CD4-positive, alpha-beta memory T cell (primary cell): ENCODE data around the gene ARF1. TPM values are rescaled to one million over a fixed set of nuclear protein-coding genes. Genes with fewer than 3 reads are reported as not detected.

Experiments
- CTCF ChIA-PET: fragments of 350-600 bp; sonication (Branson Sonifier 250); formaldehyde crosslinking; loops from one replicate; lab custom pipeline; 2021; ENCODE audit warnings: inconsistent platforms; ENCODE audit not compliant: partially characterized antibody; lab: Charles Lee
- POLR2A ChIA-PET: fragments of 350-600 bp; sonication (Branson Sonifier 250); formaldehyde crosslinking; loops from one replicate; lab custom pipeline; 2021; ENCODE audit not compliant: partially characterized antibody; lab: Charles Lee
- DNase-seq, 5 donors: peaks; one replicate each; pipeline versions ENCODE4 v3.0.0 to v3.0.0-alpha.2; 2020 to 2022; ENCODE audit warnings: mixed read lengths in 1 of 5
- H3K27ac ChIP-seq: one replicate; pipeline ENCODE4 v1.7.0; 2013; ENCODE audit warnings: low read depth, low read length
- H3K27me3 ChIP-seq: 2 replicates; pipeline ENCODE4 v1.7.0; 2013; ENCODE audit warnings: mild to moderate bottlenecking, low read length, moderate library complexity; ENCODE audit not compliant: insufficient read depth
- H3K36me3 ChIP-seq: 2 replicates; pipeline ENCODE4 v1.7.0; 2013; ENCODE audit warnings: mild to moderate bottlenecking, low read length, moderate library complexity; ENCODE audit not compliant: insufficient read depth
- H3K4me1 ChIP-seq: 2 replicates; pipeline ENCODE4 v1.7.0; 2013; ENCODE audit warnings: mild to moderate bottlenecking, low read length, moderate library complexity; ENCODE audit not compliant: insufficient read depth
- H3K4me3 ChIP-seq, 2 donors: one replicate each; pipeline ENCODE4 v1.7.0; 2013; ENCODE audit warnings: low read length in 2 of 2, mild to moderate bottlenecking in 1 of 2
- H3K9me3 ChIP-seq, 2 donors: one replicate each; pipeline ENCODE4 v1.7.0; 2013; ENCODE audit warnings: low read length in 2 of 2, control low read depth in 1 of 2; ENCODE audit not compliant: control insufficient read depth in 1 of 2
- H3K27ac Mint-ChIP-seq, 7 donors: one replicate each; pipeline ENCODE4 v1.8.0; 2020 to 2021; ENCODE audit warnings: mixed read lengths in 7 of 7, mild to moderate bottlenecking in 6 of 7, inconsistent platforms in 3 of 7, moderate library complexity in 3 of 7
- H3K27me3 Mint-ChIP-seq, 2 donors: one replicate each; pipeline ENCODE4 v1.8.0; 2020 to 2021; ENCODE audit warnings: mixed read lengths in 2 of 2
- H3K36me3 Mint-ChIP-seq, 2 donors: one replicate each; pipeline ENCODE4 v1.8.0; 2020 to 2021; ENCODE audit warnings: mixed read lengths in 2 of 2, inconsistent platforms in 1 of 2, mild to moderate bottlenecking in 1 of 2
- H3K4me1 Mint-ChIP-seq, 4 donors: one replicate each; pipeline ENCODE4 v1.8.0; 2020 to 2021; ENCODE audit warnings: mixed read lengths in 4 of 4, mild to moderate bottlenecking in 1 of 4
- H3K4me3 Mint-ChIP-seq, 8 donors: one replicate each; pipeline ENCODE4 v1.8.0; 2020 to 2021; ENCODE audit warnings: mixed read lengths in 8 of 8, mild to moderate bottlenecking in 7 of 8, moderate library complexity in 6 of 8, inconsistent platforms in 3 of 8
- H3K9me3 Mint-ChIP-seq, 8 donors: one replicate each; pipeline ENCODE4 v1.8.0; 2020 to 2021; ENCODE audit warnings: mixed read lengths in 8 of 8, mild to moderate bottlenecking in 5 of 8, inconsistent platforms in 3 of 8, moderate library complexity in 1 of 8
- intact Hi-C: fragments of 100-400 bp; cut with micrococcal nuclease; formaldehyde crosslinking; loops from one replicate; pipeline ENCODE4 v1.15.1; 2023
- polyA plus RNA-seq, 2 donors: library from polyadenylated mRNA; unstranded; fragments of 300-500 nt; fragmentation: Illumina TruSeq; gene quantifications; one replicate each; pipeline ENCODE4 v1.2.3, GENCODE V29; 2021
- total RNA-seq, 2 experiments: library from RNA; stranded (reverse); gene quantifications; one replicate each; pipeline ENCODE4 v1.2.3, GENCODE V29; 2021

The ARF1 gene
- 100 to 1,000 TPM; 265 to 270 TPM for total RNA-seq
- polyA plus RNA-seq, result 100 to 1,000 TPM; 493 to 600 TPM

- DNase-seq, result peak; percentile 88 to 97 (median 95)
Measured at GRCh38 chr1:228082214-228082917, at the start of gene ARF1. TSS of gene ARF1 (plus strand) at chr1:228082708. CDS start at chr1:228097115, 14,407 bp downstream.

GRCh38 chr1:228033376-228033775, 49.1 kb upstream of the ARF1 start:
- Mint-ChIP-seq H3K4me1 (peaks cover 0 to 3% (median under 1%) of the 10 kb centered on the region in 4 donors), H3K36me3 (no peaks in the 10 kb centered on the region), H3K27ac (no peak overlapping the region), H3K9me3 (peaks cover 0 to 2% (median 0%) of the 10 kb centered on the region in 8 donors), H3K27me3 (peaks cover 25 to 31% of the 10 kb centered on the region in 2 donors), H3K4me3 (no peak overlapping the region)
- Histone ChIP-seq H3K36me3 (no peaks in the 10 kb centered on the region), H3K4me3 (no peak overlapping the region), H3K27me3 (peaks cover 10% of the 10 kb centered on the region), H3K9me3 (no peaks in the 10 kb centered on the region), H3K27ac (no peak overlapping the region), H3K4me1 (peaks cover 7% of the 10 kb centered on the region)
- POLR2A ChIA-PET, result no interaction called here
- CTCF ChIA-PET, result no interaction called here
- intact Hi-C loops, result no loop called here
- DNase-seq, result no peak

More at GRCh38 chr1:228082214-228082917, at the start of gene ARF1:
- no peaks in the 10 kb centered on the region for H3K9me3 ChIP-seq
- H3K4me1 Mint-ChIP-seq, result peaks cover 36 to 57% (median 45%) of the 10 kb centered on the region in 4 donors
- intact Hi-C loops, result loop anchor here (1.0 to 10.0 kb wide), 8 partner anchors 21 to 1542 kb away; partner anchors contain the start of genes C1orf35, GUK1, MRPL55 and TAF5L
- peak within 1 kb of the TSS; percentile 97 for H3K27ac ChIP-seq
- CTCF ChIA-PET, result interaction anchor here (1.0 to 1.5 kb wide), 4 partner anchors 20 to 376 kb away, joined by 3 to 4 read pairs (median 3); no protein-coding TSS in a partner anchor
- H3K9me3 Mint-ChIP-seq, result no peaks in the 10 kb centered on the region
- H3K36me3 ChIP-seq, result no peaks in the 10 kb centered on the region
- H3K27me3 ChIP-seq, result no peaks in the 10 kb centered on the region
- H3K27ac Mint-ChIP-seq, result peak within 1 kb of the TSS; percentile 95 to 99 (median 97)
- H3K27me3 Mint-ChIP-seq, result no peaks in the 10 kb centered on the region
- H3K4me1 ChIP-seq, result peaks cover 53% of the 10 kb centered on the region
- H3K4me3 Mint-ChIP-seq, result peak within 1 kb of the TSS; percentile 90 to 96 (median 94)
- H3K4me3 ChIP-seq, result peak within 1 kb of the TSS; percentile 80 to 97
- H3K36me3 Mint-ChIP-seq, result peaks cover 9 to 31% of the 10 kb centered on the region in 2 donors
- POLR2A ChIA-PET, result interaction anchor here (0.7 to 11.9 kb wide), 26 partner anchors 9 to 1172 kb away, joined by 3 to 146 read pairs (median 4); partner anchors contain the start of genes C1orf35, COQ8A, GUK1 and IBA57

- no peak for DNase-seq
- Mint-ChIP-seq H3K4me1 (peaks cover 0 to 3% (median under 1%) of the 10 kb centered on the region in 4 donors), H3K9me3 (peaks cover 0 to 4% (median 0%) of the 10 kb centered on the region in 8 donors), H3K27me3 (peaks cover 36 to 39% of the 10 kb centered on the region in 2 donors), H3K27ac (no peak overlapping the region), H3K36me3 (no peaks in the 10 kb centered on the region), H3K4me3 (no peak overlapping the region)
- no peak overlapping the region for H3K4me3 ChIP-seq
- ChIA-PET CTCF (no interaction called here), POLR2A (no interaction called here)
- no peak overlapping the region for H3K27ac ChIP-seq
- H3K36me3 ChIP-seq, result no peaks in the 10 kb centered on the region
- H3K4me1 ChIP-seq, result peaks cover 7% of the 10 kb centered on the region
- no peaks in the 10 kb centered on the region for H3K9me3 ChIP-seq
- intact Hi-C loops, result no loop called here
- H3K27me3 ChIP-seq, result peaks cover 23% of the 10 kb centered on the region
Measured at GRCh38 chr1:228034954-228035837, 47.3 kb upstream of the ARF1 start.

GRCh38 chr1:228035844-228036243, 46.7 kb upstream of the ARF1 start:
- DNase-seq, result no peak
- POLR2A ChIA-PET, result no interaction called here

GRCh38 chr1:228036701-228037231, 45.7 kb upstream of the ARF1 start:
- H3K4me3 Mint-ChIP-seq, result peak overlapping the region in 2 of 8 donors; percentile 25 to 26
- DNase-seq, result no peak

More at GRCh38 chr1:228035844-228036243, 46.7 kb upstream of the ARF1 start:
- peaks cover 23% of the 10 kb centered on the region for H3K27me3 ChIP-seq
- no peak overlapping the region for H3K27ac Mint-ChIP-seq
- H3K27ac ChIP-seq, result no peak overlapping the region
- no peak overlapping the region for H3K4me3 Mint-ChIP-seq
- H3K36me3 Mint-ChIP-seq, result no peaks in the 10 kb centered on the region
- H3K4me1 ChIP-seq, result peaks cover 7% of the 10 kb centered on the region
- H3K4me3 ChIP-seq, result no peak overlapping the region
- CTCF ChIA-PET, result no interaction called here
- intact Hi-C loops, result no loop called here
- H3K9me3 ChIP-seq, result no peaks in the 10 kb centered on the region
- H3K9me3 Mint-ChIP-seq, result peaks cover 0 to 2% (median 0%) of the 10 kb centered on the region in 8 donors
- H3K4me1 Mint-ChIP-seq, result peaks cover 0 to 3% (median under 1%) of the 10 kb centered on the region in 4 donors
- H3K27me3 Mint-ChIP-seq, result peaks cover 37% of the 10 kb centered on the region in 2 donors
- H3K36me3 ChIP-seq, result no peaks in the 10 kb centered on the region

GRCh38 chr1:228037401-228038386, 44.8 kb upstream of the ARF1 start:
- peaks cover 27 to 31% of the 10 kb centered on the region in 2 donors for H3K27me3 Mint-ChIP-seq
- ChIA-PET CTCF (no interaction called here), POLR2A (no interaction called here)

More at GRCh38 chr1:228036701-228037231, 45.7 kb upstream of the ARF1 start:
- H3K4me1 ChIP-seq, result peaks cover 7% of the 10 kb centered on the region
- peaks cover 0 to 3% (median under 1%) of the 10 kb centered on the region in 4 donors for H3K4me1 Mint-ChIP-seq
- H3K27ac ChIP-seq, result no peak overlapping the region
- H3K36me3 Mint-ChIP-seq, result no peaks in the 10 kb centered on the region
- no peak overlapping the region for H3K4me3 ChIP-seq
- H3K27ac Mint-ChIP-seq, result no peak overlapping the region
- H3K9me3 Mint-ChIP-seq, result peaks cover 0 to 2% (median 0%) of the 10 kb centered on the region in 8 donors
- H3K27me3 Mint-ChIP-seq, result peaks cover 29 to 32% of the 10 kb centered on the region in 2 donors
- ChIA-PET POLR2A (no interaction called here), CTCF (no interaction called here)
- no peaks in the 10 kb centered on the region for H3K9me3 ChIP-seq
- intact Hi-C loops, result no loop called here
- H3K27me3 ChIP-seq, result peaks cover 23% of the 10 kb centered on the region
- H3K36me3 ChIP-seq, result no peaks in the 10 kb centered on the region

More at GRCh38 chr1:228037401-228038386, 44.8 kb upstream of the ARF1 start:
- peaks cover 23% of the 10 kb centered on the region for H3K27me3 ChIP-seq
- Mint-ChIP-seq H3K9me3 (peaks cover 0 to 2% (median 0%) of the 10 kb centered on the region in 8 donors), H3K4me3 (peak overlapping the region in 6 of 8 donors; percentile 31 to 70 (median 44)), H3K27ac (no peak overlapping the region), H3K36me3 (no peaks in the 10 kb centered on the region), H3K4me1 (peaks cover 0 to 3% (median under 1%) of the 10 kb centered on the region in 4 donors)
- peak in 2 of 5 donors; percentile 9 to 10 for DNase-seq
- H3K4me1 ChIP-seq, result peaks cover 7% of the 10 kb centered on the region
- no peak overlapping the region for H3K4me3 ChIP-seq
- H3K9me3 ChIP-seq, result no peaks in the 10 kb centered on the region
- no peak overlapping the region for H3K27ac ChIP-seq
- H3K36me3 ChIP-seq, result no peaks in the 10 kb centered on the region
- intact Hi-C loops, result no loop called here
